HepG2 (cell line): ENCODE results near the gene RAD23A. TPM values are rescaled to one million over a fixed set of nuclear protein-coding genes. Genes with fewer than 3 reads are reported as not detected.

Experiments
- ARID3A ChIP-seq: IDR thresholded peaks from 2 replicates; pipeline ENCODE4 v1.6.1; 2012; ENCODE audit warnings: low read depth, low read length, improper control_type of control experiment
- DMAP1 ChIP-seq: IDR thresholded peaks from 2 replicates; pipeline ENCODE4 v1.6.1; 2016
- FIP1L1 ChIP-seq: fragments of 200-400 bp; formaldehyde crosslinking; IDR thresholded peaks from 2 replicates; pipeline ENCODE4 v1.6.1; 2018; ENCODE audit warnings: low read depth, mild to moderate bottlenecking, low read length, moderate library complexity, borderline replicate concordance; ENCODE audit not compliant: insufficient read depth
- FOXK1 ChIP-seq: sonication (generic); formaldehyde crosslinking; IDR thresholded peaks from 2 replicates; pipeline ENCODE4 v1.4.0; 2020; ENCODE audit warnings: low read depth, missing genetic modification reagents, borderline replicate concordance
- IKZF4 ChIP-seq: sonication (generic); formaldehyde crosslinking; IDR thresholded peaks from 2 replicates; pipeline ENCODE4 v1.5.1; 2020; ENCODE audit warnings: borderline replicate concordance, mild to moderate bottlenecking, low read depth, missing genetic modification reagents; ENCODE audit errors: not compliant biosample characterization
- KAT7 ChIP-seq: IDR thresholded peaks from 2 replicates; pipeline ENCODE4 v1.6.1; 2018; ENCODE audit warnings: borderline replicate concordance, missing compliant biosample characterization
- THRA ChIP-seq: sonication (generic); formaldehyde crosslinking; IDR thresholded peaks from 2 replicates; pipeline ENCODE4 v1.4.0; 2020; ENCODE audit warnings: missing genetic modification reagents, borderline replicate concordance
- ZBTB46 ChIP-seq: sonication (generic); formaldehyde crosslinking; IDR thresholded peaks from 2 replicates; pipeline ENCODE4 v1.4.0; 2020; ENCODE audit warnings: mild to moderate bottlenecking, missing genetic modification reagents, borderline replicate concordance
- ZMYM2 ChIP-seq: sonication (generic); formaldehyde crosslinking; IDR thresholded peaks from 2 replicates; pipeline ENCODE4 v1.8.0; 2022; ENCODE audit warnings: mild to moderate bottlenecking, missing genetic modification reagents
- ZNF264 ChIP-seq: sonication (generic); formaldehyde crosslinking; IDR thresholded peaks from 2 replicates; pipeline ENCODE4 v1.4.0; 2020; ENCODE audit warnings: missing genetic modification reagents
- ZNF276 ChIP-seq: sonication (generic); formaldehyde crosslinking; IDR thresholded peaks from 2 replicates; pipeline ENCODE4 v1.4.0; 2020; ENCODE audit warnings: mild to moderate bottlenecking, low read depth, missing genetic modification reagents
- ZNF34 ChIP-seq: sonication (generic); formaldehyde crosslinking; IDR thresholded peaks from 2 replicates; pipeline ENCODE4 v1.4.0; 2020; ENCODE audit warnings: mild to moderate bottlenecking, missing genetic modification reagents, borderline replicate concordance
- ZNF501 ChIP-seq: sonication (generic); formaldehyde crosslinking; IDR thresholded peaks from 2 replicates; pipeline ENCODE4 v1.5.1; 2020; ENCODE audit warnings: mild to moderate bottlenecking, moderate library complexity, missing genetic modification reagents
- ZNF574 ChIP-seq: sonication (generic); formaldehyde crosslinking; IDR thresholded peaks from 2 replicates; pipeline ENCODE4 v1.4.0; 2020; ENCODE audit warnings: missing genetic modification reagents
- ZNF616 ChIP-seq: sonication (generic); formaldehyde crosslinking; IDR thresholded peaks from 2 replicates; pipeline ENCODE4 v1.5.0; 2020; ENCODE audit warnings: low read depth, mild to moderate bottlenecking, missing genetic modification reagents
- ZNF83 ChIP-seq: sonication (generic); formaldehyde crosslinking; IDR thresholded peaks from 2 replicates; pipeline ENCODE4 v1.4.0; 2020; ENCODE audit warnings: missing genetic modification reagents, mild to moderate bottlenecking, borderline replicate concordance
- ZSCAN29 ChIP-seq: sonication (generic); formaldehyde crosslinking; conservative IDR thresholded peaks from 2 replicates; pipeline ENCODE4 v1.4.0; 2020; ENCODE audit warnings: mild to moderate bottlenecking, missing genetic modification reagents
- polyA plus RNA-seq, 8 experiments: library from polyadenylated mRNA; depleted of rRNA in 3 of 8; stranded (reverse) in 7 of 8; unstranded in 1 of 8; fragments of >200 nt; fragmentation: Illumina TruSeq in 4 of 8; extraction: Trizol in 4 of 8; gene quantifications; 2 replicates each; pipeline versions ENCODE4 v1.2.1 to v1.2.3, GENCODE V29; 2011 to 2016; ENCODE audit warnings: low read depth in 4 of 8, missing spikeins in 1 of 8, mixed read lengths in 1 of 8; ENCODE audit not compliant: insufficient read depth in 1 of 8
- total RNA-seq, 5 experiments: library from RNA; depleted of rRNA; stranded (reverse); fragments of >200 nt; fragmentation: Illumina TruSeq; extraction: Trizol; gene quantifications; 2 replicates each; pipeline ENCODE4 v1.2.3, GENCODE V29; 2016; ENCODE audit warnings: low read depth in 1 of 5

The RAD23A gene
- total and polyA plus RNA-seq, 2 of the 13 experiments (the other 11 are each of a cell fraction or from before 2014, with no cell fraction given): 42.5 to 54.2 TPM

GRCh38 chr19:12945479-12946091, at the start of gene RAD23A (continued):
- TF ChIP-seq ZBTB46 (CRISPR knock-in tag): no peak
- no peak; the same call in 1 of the 2 replicates for TF ChIP-seq THRA
- TF ChIP-seq FOXK1 (CRISPR knock-in tag): peak; percentile 75
- peak; percentile 94 for TF ChIP-seq DMAP1 (CRISPR knock-in tag)
- peak; percentile 92 for TF ChIP-seq ZNF574 (CRISPR knock-in tag)
- no peak for TF ChIP-seq ZNF276 (CRISPR knock-in tag)
- TF ChIP-seq ZNF616 (CRISPR knock-in tag): no peak
- peak; percentile 76; the same call in 1 of the 2 replicates for TF ChIP-seq KAT7 (CRISPR knock-in tag)
- peak; percentile 78 for TF ChIP-seq ZNF501 (CRISPR knock-in tag)
- TF ChIP-seq IKZF4 (CRISPR knock-in tag): no peak
- TF ChIP-seq ARID3A: no peak
- TF ChIP-seq ZMYM2: peak; percentile 81; the same call in 1 of the 2 replicates
- TF ChIP-seq ZNF83: no peak; the same call in 1 of the 2 replicates
- TF ChIP-seq ZNF34 (CRISPR knock-in tag): 0 out of 2 replicates have a peak, but pooled peaks have one; percentile 79
- TF ChIP-seq ZSCAN29 (CRISPR knock-in tag): no peak
- peak; percentile 77 for TF ChIP-seq ZNF264
- peak; percentile 85; the same call in 1 of the 2 replicates for TF ChIP-seq FIP1L1
